ENCODE results near the gene WAPL. TPM values are rescaled to one million over a fixed set of nuclear protein-coding genes. Genes with fewer than 3 reads are reported as not detected.

The WAPL gene
- polyA plus RNA-seq, 1 donor (not counting 4 experiments of a cell fraction or from before 2014, with no cell fraction given): 26.2 TPM

- Histone ChIP-seq H3K79me2 (ENCODE audit: control insufficient read depth, insufficient read depth, low read length) (no peaks in the 10 kb centered on the region), H2AFZ (ENCODE audit: control insufficient read depth, low read length) (no peak overlapping the region), H3K9me3 (ENCODE audit: control insufficient read depth, low read depth, low read length) (peaks cover 4% of the 10 kb centered on the region), H3K36me3 (ENCODE audit: control insufficient read depth in 2 of 2, extremely low read depth in 1 of 2, insufficient read depth in 2 of 2, low read length in 2 of 2) (no peaks in the 10 kb centered on the region), H3K9ac (ENCODE audit: control insufficient read depth, extremely low read depth, insufficient read depth, low read length) (no peak overlapping the region), H3K4me2 (ENCODE audit: control insufficient read depth, extremely low read depth, insufficient read depth, low read depth, low read length) (no peak overlapping the region), H3K27ac (ENCODE audit: control insufficient read depth, insufficient read depth, low read length) (no peak overlapping the region), H3K27me3 (ENCODE audit: control insufficient read depth, extremely low read depth, insufficient read depth, low read length) (no peaks in the 10 kb centered on the region), H4K20me1 (ENCODE audit: control insufficient read depth, extremely low read depth, insufficient read depth, low read length) (no peaks in the 10 kb centered on the region), H3K9me1 (ENCODE audit: control insufficient read depth, extremely low read depth, insufficient read depth, low read length) (no peaks in the 10 kb centered on the region), H3K4me1 (ENCODE audit: control insufficient read depth, extremely low read depth, insufficient read depth, low read length) (no peaks in the 10 kb centered on the region), H3K4me3 (ENCODE audit: control insufficient read depth in 2 of 3, extremely low read depth in 1 of 3, insufficient read depth in 2 of 3, low read depth in 1 of 3, low read length in 3 of 3) (no peak overlapping the region)
- no peak for DNase-seq (ENCODE audit: low read depth, low spot score)
- TF ChIP-seq EZH2 (IDR thresholded peaks at IDR 0.05; ENCODE audit: low read length): no peak
- TF ChIP-seq, protein P1, sequence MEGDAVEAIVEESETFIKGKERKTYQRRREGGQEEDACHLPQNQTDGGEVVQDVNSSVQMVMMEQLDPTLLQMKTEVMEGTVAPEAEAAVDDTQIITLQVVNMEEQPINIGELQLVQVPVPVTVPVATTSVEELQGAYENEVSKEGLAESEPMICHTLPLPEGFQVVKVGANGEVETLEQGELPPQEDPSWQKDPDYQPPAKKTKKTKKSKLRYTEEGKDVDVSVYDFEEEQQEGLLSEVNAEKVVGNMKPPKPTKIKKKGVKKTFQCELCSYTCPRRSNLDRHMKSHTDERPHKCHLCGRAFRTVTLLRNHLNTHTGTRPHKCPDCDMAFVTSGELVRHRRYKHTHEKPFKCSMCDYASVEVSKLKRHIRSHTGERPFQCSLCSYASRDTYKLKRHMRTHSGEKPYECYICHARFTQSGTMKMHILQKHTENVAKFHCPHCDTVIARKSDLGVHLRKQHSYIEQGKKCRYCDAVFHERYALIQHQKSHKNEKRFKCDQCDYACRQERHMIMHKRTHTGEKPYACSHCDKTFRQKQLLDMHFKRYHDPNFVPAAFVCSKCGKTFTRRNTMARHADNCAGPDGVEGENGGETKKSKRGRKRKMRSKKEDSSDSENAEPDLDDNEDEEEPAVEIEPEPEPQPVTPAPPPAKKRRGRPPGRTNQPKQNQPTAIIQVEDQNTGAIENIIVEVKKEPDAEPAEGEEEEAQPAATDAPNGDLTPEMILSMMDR (optimal IDR thresholded peaks at IDR 0.05 in 1 of 3, IDR thresholded peaks at IDR 0.05 in 1 of 3, conservative IDR thresholded peaks at IDR 0.05 in 1 of 3; ENCODE audit: extremely low read depth in 1 of 3, insufficient read depth in 2 of 3, low read length in 3 of 3): no peak
- FAIRE-seq: no peak
- dilution Hi-C loops (cut with MboI; ENCODE audit: extremely low pct_ligation_motif_present, low sequenced_read_pairs): no loop called here
These were observed 106.5 kb downstream of the WAPL start for GRCh38 chr10:86415116-86415515.

DNA sequence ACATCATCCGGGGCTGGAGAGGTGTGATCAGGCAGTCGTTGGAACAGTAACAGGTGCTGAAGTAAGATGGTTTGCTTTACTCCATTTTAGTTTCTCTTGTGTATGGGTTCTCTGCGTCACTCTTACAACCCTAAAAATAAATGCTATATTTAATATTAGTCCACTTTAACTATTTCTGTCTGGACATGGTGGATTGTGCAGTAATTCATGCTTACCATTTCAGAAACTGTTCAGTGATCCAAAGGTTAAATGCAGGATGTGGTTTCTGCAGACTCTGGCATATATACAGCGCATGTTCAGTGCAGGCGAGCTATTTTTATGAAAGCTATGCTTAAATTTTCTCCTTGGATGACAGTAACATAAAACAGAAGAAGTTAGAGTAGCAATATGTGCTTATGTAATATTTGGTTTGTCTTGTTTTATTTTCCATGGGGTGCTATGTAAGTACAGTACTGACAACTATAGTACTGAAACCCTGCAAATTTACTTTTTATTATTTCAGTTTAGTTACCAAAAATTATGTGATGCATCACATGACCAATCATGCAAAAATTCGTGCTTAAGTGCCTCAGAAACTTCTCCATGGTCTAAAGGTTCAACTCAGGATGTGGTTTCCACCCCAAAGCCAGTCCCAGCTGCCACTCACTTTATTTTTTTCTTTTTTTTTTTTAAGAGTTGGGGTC, 108.4 kb downstream of the WAPL start:
- no peaks in the 10 kb centered on the region for H3K36me3 ChIP-seq (ENCODE audit: control insufficient read depth in 2 of 2, extremely low read depth in 1 of 2, insufficient read depth in 2 of 2, low read length in 2 of 2)
- no peaks in the 10 kb centered on the region for H3K27me3 ChIP-seq (ENCODE audit: control insufficient read depth, extremely low read depth, insufficient read depth, low read length)
- no peak overlapping the region for H3K27ac ChIP-seq (ENCODE audit: control insufficient read depth, insufficient read depth, low read length)
- H3K9me1 ChIP-seq (ENCODE audit: control insufficient read depth, extremely low read depth, insufficient read depth, low read length): no peaks in the 10 kb centered on the region
- dilution Hi-C loops (cut with MboI; ENCODE audit: extremely low pct_ligation_motif_present, low sequenced_read_pairs): no loop called here
- no peak overlapping the region for H3K4me3 ChIP-seq (ENCODE audit: control insufficient read depth in 2 of 3, extremely low read depth in 1 of 3, insufficient read depth in 2 of 3, low read depth in 1 of 3, low read length in 3 of 3)
- H3K79me2 ChIP-seq (ENCODE audit: control insufficient read depth, insufficient read depth, low read length): no peaks in the 10 kb centered on the region
- DNase-seq (ENCODE audit: low read depth, low spot score) (no peak), FAIRE-seq (no peak)
- H3K9me3 ChIP-seq (ENCODE audit: control insufficient read depth, low read depth, low read length): peaks cover 4% of the 10 kb centered on the region
- no peak for TF ChIP-seq EZH2 (IDR thresholded peaks at IDR 0.05; ENCODE audit: low read length)
- TF ChIP-seq, protein P1 (optimal IDR thresholded peaks at IDR 0.05 in 1 of 3, IDR thresholded peaks at IDR 0.05 in 1 of 3, conservative IDR thresholded peaks at IDR 0.05 in 1 of 3; ENCODE audit: extremely low read depth in 1 of 3, insufficient read depth in 2 of 3, low read length in 3 of 3): no peak
- H3K4me2 ChIP-seq (ENCODE audit: control insufficient read depth, extremely low read depth, insufficient read depth, low read depth, low read length): no peak overlapping the region
- H3K4me1 ChIP-seq (ENCODE audit: control insufficient read depth, extremely low read depth, insufficient read depth, low read length): no peaks in the 10 kb centered on the region
- H4K20me1 ChIP-seq (ENCODE audit: control insufficient read depth, extremely low read depth, insufficient read depth, low read length): no peaks in the 10 kb centered on the region
- H2AFZ ChIP-seq (ENCODE audit: control insufficient read depth, low read length): no peak overlapping the region
- no peak overlapping the region for H3K9ac ChIP-seq (ENCODE audit: control insufficient read depth, extremely low read depth, insufficient read depth, low read length)

All from keratinocyte (primary cell).